ENCODE results near the gene ZNF691. TPM values are rescaled to one million over a fixed set of nuclear protein-coding genes. Genes with fewer than 3 reads are reported as not detected.
"Not testable (repeated sequence)": the region's sequence is repeated elsewhere in the genome, so short reads cannot be mapped to it uniquely, and the experiment has no call there.

ZNF691 gene
- total and polyA plus RNA-seq, 2 experiments from 2014 or later: 6.9 to 8.6 TPM

GRCh38 chr1:42866549-42866948, 20.1 kb downstream of the ZNF691 start:
- Histone ChIP-seq H3K27ac (no peak overlapping the region), H3K4me2 (no peak overlapping the region), H3K36me3 (replicated peaks; ENCODE audit: insufficient read depth, low read depth) (no peaks in the 10 kb centered on the region), H3K9me3 (ENCODE audit: low read depth) (no peaks in the 10 kb centered on the region), H4K20me1 (ENCODE audit: insufficient read depth, poor library complexity, severe bottlenecking) (no peaks in the 10 kb centered on the region), H3K27me3 (peaks cover 4% of the 10 kb centered on the region), H2AFZ (no peak overlapping the region), H3K4me3 (no peak overlapping the region), H3K79me2 (no peaks in the 10 kb centered on the region), H3K9me2 (replicated peaks; ENCODE audit: insufficient read depth) (no peaks in the 10 kb centered on the region), H3K4me1 (ENCODE audit: insufficient read depth) (no peaks in the 10 kb centered on the region)
- WGBS (ENCODE audit: low lambda C conversion rate, missing lambda C conversion rate): 87% methylated on average over 5 of the region's 5 CpGs
- TF ChIP-seq EZH2 (IDR thresholded peaks at IDR 0.05; ENCODE audit: borderline replicate concordance) (no peak), EZH2phosphoT487 (IDR thresholded peaks at IDR 0.05; ENCODE audit: low read depth, severe bottlenecking, unreplicated experiment) (no peak), CTCF (IDR thresholded peaks at IDR 0.05; ENCODE audit: poor library complexity) (no peak)
- DNase-seq (ENCODE audit: low spot score): no peak

- not testable (repeated sequence) for H4K20me1 ChIP-seq (ENCODE audit: insufficient read depth, poor library complexity, severe bottlenecking); H3K36me3 ChIP-seq (replicated peaks; ENCODE audit: insufficient read depth, low read depth); H2AFZ ChIP-seq; H3K9me2 ChIP-seq (replicated peaks; ENCODE audit: insufficient read depth); H3K9me3 ChIP-seq (ENCODE audit: low read depth); H3K79me2 ChIP-seq; H3K4me3 ChIP-seq; H3K27me3 ChIP-seq; H3K4me2 ChIP-seq; DNase-seq (ENCODE audit: low spot score); H3K27ac ChIP-seq; H3K4me1 ChIP-seq (ENCODE audit: insufficient read depth)
- 82% methylated on average over 4 of the region's 4 CpGs for WGBS (ENCODE audit: low lambda C conversion rate, missing lambda C conversion rate)
These were observed 22.1 kb downstream of the ZNF691 start for GRCh38 chr1:42868466-42868865.

- H3K4me2 ChIP-seq: not testable (repeated sequence)
- WGBS (ENCODE audit: low lambda C conversion rate, missing lambda C conversion rate): 81% methylated on average over 2 of the region's 2 CpGs
These were observed 22.8 kb downstream of the ZNF691 start for GRCh38 chr1:42869254-42869653.

GRCh38 chr1:42869751-42870150, 23.3 kb downstream of the ZNF691 start:
- not testable (repeated sequence) for H3K9me2 ChIP-seq (replicated peaks; ENCODE audit: insufficient read depth); H4K20me1 ChIP-seq (ENCODE audit: insufficient read depth, poor library complexity, severe bottlenecking); H3K27ac ChIP-seq; H3K27me3 ChIP-seq; H2AFZ ChIP-seq; H3K4me1 ChIP-seq (ENCODE audit: insufficient read depth); H3K9me3 ChIP-seq (ENCODE audit: low read depth); H3K4me3 ChIP-seq; H3K79me2 ChIP-seq; DNase-seq (ENCODE audit: low spot score); H3K4me2 ChIP-seq; H3K36me3 ChIP-seq (replicated peaks; ENCODE audit: insufficient read depth, low read depth)
- WGBS (ENCODE audit: low lambda C conversion rate, missing lambda C conversion rate): 87% methylated on average over 2 of the region's 2 CpGs

More at GRCh38 chr1:42869254-42869653, 22.8 kb downstream of the ZNF691 start:
- not testable (repeated sequence) for H3K36me3 ChIP-seq (replicated peaks; ENCODE audit: insufficient read depth, low read depth); H2AFZ ChIP-seq; H4K20me1 ChIP-seq (ENCODE audit: insufficient read depth, poor library complexity, severe bottlenecking); H3K79me2 ChIP-seq; H3K4me3 ChIP-seq; H3K4me1 ChIP-seq (ENCODE audit: insufficient read depth); H3K27me3 ChIP-seq; DNase-seq (ENCODE audit: low spot score); H3K27ac ChIP-seq; H3K9me3 ChIP-seq (ENCODE audit: low read depth); H3K9me2 ChIP-seq (replicated peaks; ENCODE audit: insufficient read depth)

GRCh38 chr1:42873108-42873507, 26.7 kb downstream of the ZNF691 start:
- not testable (repeated sequence) for H3K27me3 ChIP-seq; H3K9me3 ChIP-seq (ENCODE audit: low read depth); H3K79me2 ChIP-seq; H4K20me1 ChIP-seq (ENCODE audit: insufficient read depth, poor library complexity, severe bottlenecking); DNase-seq (ENCODE audit: low spot score); H3K36me3 ChIP-seq (replicated peaks; ENCODE audit: insufficient read depth, low read depth); H3K4me1 ChIP-seq (ENCODE audit: insufficient read depth); H3K4me3 ChIP-seq; H3K9me2 ChIP-seq (replicated peaks; ENCODE audit: insufficient read depth); H2AFZ ChIP-seq; H3K27ac ChIP-seq; H3K4me2 ChIP-seq

GRCh38 chr1:42873670-42874069, 27.3 kb downstream of the ZNF691 start:
- no peak for DNase-seq (ENCODE audit: low spot score)
- Histone ChIP-seq H3K4me1 (ENCODE audit: insufficient read depth) (no peaks in the 10 kb centered on the region), H3K4me3 (no peak overlapping the region), H3K79me2 (no peaks in the 10 kb centered on the region), H3K9me3 (ENCODE audit: low read depth) (no peaks in the 10 kb centered on the region), H3K27me3 (no peaks in the 10 kb centered on the region), H4K20me1 (ENCODE audit: insufficient read depth, poor library complexity, severe bottlenecking) (no peaks in the 10 kb centered on the region), H3K36me3 (replicated peaks; ENCODE audit: insufficient read depth, low read depth) (no peaks in the 10 kb centered on the region), H3K9me2 (replicated peaks; ENCODE audit: insufficient read depth) (no peaks in the 10 kb centered on the region), H2AFZ (no peak overlapping the region), H3K4me2 (no peak overlapping the region), H3K27ac (no peak overlapping the region)
- 95% methylated on average over 1 of the region's 1 CpG for WGBS (ENCODE audit: low lambda C conversion rate, missing lambda C conversion rate)
- TF ChIP-seq EZH2phosphoT487 (IDR thresholded peaks at IDR 0.05; ENCODE audit: low read depth, severe bottlenecking, unreplicated experiment) (no peak), EZH2 (IDR thresholded peaks at IDR 0.05; ENCODE audit: borderline replicate concordance) (no peak), CTCF (IDR thresholded peaks at IDR 0.05; ENCODE audit: poor library complexity) (no peak)
